H1 (cell line): ENCODE measurements around the gene COPZ2. TPM values are rescaled to one million over a fixed set of nuclear protein-coding genes. Genes with fewer than 3 reads are reported as not detected.

ENCODE experiments used
- BCL11A ChIP-seq, 2 experiments: IDR thresholded peaks; one replicate each; pipeline ENCODE4 v1.6.1; 2011; ENCODE audit warnings: low read depth in 2 of 2, low read length in 2 of 2, mild to moderate bottlenecking in 2 of 2
- KDM4A ChIP-seq: IDR thresholded peaks from one replicate; pipeline ENCODE4 v1.7.1; 2012; ENCODE audit warnings: low read depth, mild to moderate bottlenecking, moderate library complexity, low read length, inconsistent platforms; ENCODE audit not compliant: severe bottlenecking
- POU5F1 ChIP-seq: IDR thresholded peaks from 2 replicates; pipeline ENCODE4 v1.6.1; 2011; ENCODE audit warnings: low read depth, mild to moderate bottlenecking, low read length, moderate library complexity
- TBP ChIP-seq: IDR thresholded peaks from 2 replicates; pipeline ENCODE4 v1.6.1; 2011; ENCODE audit warnings: low read depth, low read length, improper control_type of control experiment
- TCF12 ChIP-seq: IDR thresholded peaks from 2 replicates; pipeline ENCODE4 v1.6.1; 2011; ENCODE audit warnings: low read depth, mild to moderate bottlenecking, low read length
- polyA plus RNA-seq, 7 experiments: library from polyadenylated mRNA; depleted of rRNA in 3 of 7; stranded (reverse) in 5 of 7; unstranded in 2 of 7; fragments of >200 nt in 5 of 7; fragments of 200-250 nt in 2 of 7; gene quantifications; 1 replicate in 5 of 7; 2 replicates in 1 of 7; 4 replicates in 1 of 7; pipeline versions ENCODE4 v1.2.1 to v1.2.3, GENCODE V29; 2011 to 2013; ENCODE audit warnings: missing spikeins in 2 of 7, mixed read lengths in 2 of 7
- total RNA-seq: library from RNA; stranded (reverse); fragmentation: NEBNext Ultra II Directional; extraction: Animal tissue kit (Norgen Biotek cat#: 25700); gene quantifications from 2 replicates; pipeline ENCODE4 v1.2.1, GENCODE V29; 2021
- TF ChIP-seq, protein P1 (sequence below): IDR thresholded peaks from 2 replicates; pipeline ENCODE4 v1.6.1; 2011; ENCODE audit warnings: low read length, improper control_type of control experiment

The COPZ2 gene
- total and polyA plus RNA-seq, 2 of the 8 experiments (the other 6 are each of a cell fraction or from before 2014, with no cell fraction given): 0.24 TPM; not detected in 1

GRCh38 chr17:48013876-48014594 is 23.6 kb downstream of the COPZ2 start (continued):
- TF ChIP-seq KDM4A (no peak), POU5F1 (no peak), BCL11A (IDR thresholded peaks at IDR 0.05; ENCODE audit: low read depth in 2 of 2, low read length in 2 of 2) (no peak), TCF12 (no peak), TBP (no peak)
- TF ChIP-seq, protein P1, sequence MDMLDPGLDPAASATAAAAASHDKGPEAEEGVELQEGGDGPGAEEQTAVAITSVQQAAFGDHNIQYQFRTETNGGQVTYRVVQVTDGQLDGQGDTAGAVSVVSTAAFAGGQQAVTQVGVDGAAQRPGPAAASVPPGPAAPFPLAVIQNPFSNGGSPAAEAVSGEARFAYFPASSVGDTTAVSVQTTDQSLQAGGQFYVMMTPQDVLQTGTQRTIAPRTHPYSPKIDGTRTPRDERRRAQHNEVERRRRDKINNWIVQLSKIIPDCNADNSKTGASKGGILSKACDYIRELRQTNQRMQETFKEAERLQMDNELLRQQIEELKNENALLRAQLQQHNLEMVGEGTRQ: no peak
